Caco-2 (cell line): ENCODE results near the gene UGDH. TPM values are rescaled to one million over a fixed set of nuclear protein-coding genes. Genes with fewer than 3 reads are reported as not detected.

Experiments
- BruUV-seq: library from RNA; stranded (reverse); fragments of 400-500 nt; replicated peaks from 2 replicates; lab custom pipeline; 2021; lab: Mats Ljungman, UMichigan
- CTCF ChIA-PET: fragments of 300-600 bp; sonication (Branson Sonifier 250); formaldehyde crosslinking; loops from one replicate; lab custom pipeline; 2022; ENCODE audit warnings: antibody characterized with exemption; lab: Charles Lee
- POLR2A ChIA-PET: fragments of 300-600 bp; sonication (Branson Sonifier 250); formaldehyde crosslinking; loops from one replicate; lab custom pipeline; 2022; ENCODE audit warnings: antibody characterized with exemption; lab: Charles Lee
- DNase-seq, 2 experiments: peaks; one replicate each; pipeline versions ENCODE4 v3.0.0 to v3.0.0-alpha.2; 2020 to 2022
- H3K27me3 ChIP-seq: replicated peaks from 2 replicates; pipeline ENCODE4 v1.6.0; 2011; ENCODE audit warnings: low read length; ENCODE audit not compliant: control insufficient read depth, insufficient read depth
- H3K36me3 ChIP-seq: 2 replicates; pipeline ENCODE4 v1.5.1; 2011; ENCODE audit warnings: low read length; ENCODE audit not compliant: control insufficient read depth, insufficient read depth
- H3K4me1 ChIP-seq: fragments of 250-450 bp; sonication (Bioruptor Pico); 2 replicates; pipeline ENCODE4 v1.5.1; 2020; ENCODE audit warnings: mild to moderate bottlenecking
- H3K4me3 ChIP-seq: 2 replicates; pipeline ENCODE4 v1.5.1; 2011; ENCODE audit warnings: low read depth, mild to moderate bottlenecking, control low read depth, low read length
- H3K9me3 ChIP-seq: fragments of 250-450 bp; sonication (Bioruptor Pico); 2 replicates; pipeline ENCODE4 v1.5.1; 2020; ENCODE audit warnings: mild to moderate bottlenecking, moderate library complexity
- H3K27ac Mint-ChIP-seq: one replicate; pipeline ENCODE4 v1.8.0; 2022; ENCODE audit warnings: mixed read lengths; ENCODE audit not compliant: unreplicated experiment
- H3K27me3 Mint-ChIP-seq: one replicate; pipeline ENCODE4 v1.8.0; 2022; ENCODE audit warnings: mixed read lengths; ENCODE audit not compliant: insufficient read depth, unreplicated experiment
- H3K36me3 Mint-ChIP-seq: one replicate; pipeline ENCODE4 v1.8.0; 2022; ENCODE audit warnings: mild to moderate bottlenecking, mixed read lengths; ENCODE audit not compliant: insufficient read depth, unreplicated experiment
- H3K4me1 Mint-ChIP-seq: one replicate; pipeline ENCODE4 v1.8.0; 2022; ENCODE audit warnings: low read depth, mixed read lengths; ENCODE audit not compliant: unreplicated experiment
- H3K4me3 Mint-ChIP-seq: one replicate; pipeline ENCODE4 v1.8.0; 2022; ENCODE audit warnings: mild to moderate bottlenecking, moderate library complexity, mixed read lengths; ENCODE audit not compliant: unreplicated experiment
- H3K9me3 Mint-ChIP-seq: one replicate; pipeline ENCODE4 v1.8.0; 2022; ENCODE audit warnings: mixed read lengths; ENCODE audit not compliant: unreplicated experiment
- intact Hi-C: fragments of 100-400 bp; cut with micrococcal nuclease; formaldehyde crosslinking; loops from one replicate; pipeline ENCODE4 v1.10.0; 2022; ENCODE audit not compliant: unreplicated experiment
- total RNA-seq: library from RNA; stranded (reverse); gene quantifications from 2 replicates; pipeline ENCODE4 v1.2.3, GENCODE V29; 2022
- TF ChIP-seq, protein P1 (sequence below), 2 experiments: fragments of 200-600 bp in 1 of 2; IDR thresholded peaks; 1 replicate in 1 of 2; 2 replicates in 1 of 2; pipeline versions ENCODE4 v1.5.1 to v1.8.0; 2011 to 2022; ENCODE audit warnings: antibody characterized with exemption in 1 of 2, control low read depth in 1 of 2, inconsistent platforms in 1 of 2, low read depth in 1 of 2, low read length in 1 of 2, mild to moderate bottlenecking in 1 of 2, moderate library complexity in 1 of 2; ENCODE audit not compliant: insufficient read depth in 1 of 2, severe bottlenecking in 1 of 2, unreplicated experiment in 1 of 2

Gene UGDH
- total RNA-seq, 1 experiment from 2014 or later = 139 TPM

- TF ChIP-seq, protein P1, sequence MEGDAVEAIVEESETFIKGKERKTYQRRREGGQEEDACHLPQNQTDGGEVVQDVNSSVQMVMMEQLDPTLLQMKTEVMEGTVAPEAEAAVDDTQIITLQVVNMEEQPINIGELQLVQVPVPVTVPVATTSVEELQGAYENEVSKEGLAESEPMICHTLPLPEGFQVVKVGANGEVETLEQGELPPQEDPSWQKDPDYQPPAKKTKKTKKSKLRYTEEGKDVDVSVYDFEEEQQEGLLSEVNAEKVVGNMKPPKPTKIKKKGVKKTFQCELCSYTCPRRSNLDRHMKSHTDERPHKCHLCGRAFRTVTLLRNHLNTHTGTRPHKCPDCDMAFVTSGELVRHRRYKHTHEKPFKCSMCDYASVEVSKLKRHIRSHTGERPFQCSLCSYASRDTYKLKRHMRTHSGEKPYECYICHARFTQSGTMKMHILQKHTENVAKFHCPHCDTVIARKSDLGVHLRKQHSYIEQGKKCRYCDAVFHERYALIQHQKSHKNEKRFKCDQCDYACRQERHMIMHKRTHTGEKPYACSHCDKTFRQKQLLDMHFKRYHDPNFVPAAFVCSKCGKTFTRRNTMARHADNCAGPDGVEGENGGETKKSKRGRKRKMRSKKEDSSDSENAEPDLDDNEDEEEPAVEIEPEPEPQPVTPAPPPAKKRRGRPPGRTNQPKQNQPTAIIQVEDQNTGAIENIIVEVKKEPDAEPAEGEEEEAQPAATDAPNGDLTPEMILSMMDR (IDR thresholded peaks at IDR 0.05; ENCODE audit: insufficient read depth in 1 of 2, low read depth in 1 of 2, low read length in 1 of 2, severe bottlenecking in 1 of 2, unreplicated experiment in 1 of 2) = no peak
- Histone ChIP-seq H3K4me3 (no peak overlapping the region), H3K36me3 (peaks cover 2% of the 10 kb centered on the region), H3K27me3 (no peaks in the 10 kb centered on the region), H3K9me3 (no peaks in the 10 kb centered on the region), H3K4me1 (peaks cover 6% of the 10 kb centered on the region)
- Mint-ChIP-seq H3K4me3 (peak overlapping the region; percentile 22), H3K27me3 (no peaks in the 10 kb centered on the region), H3K4me1 (peaks cover 12% of the 10 kb centered on the region), H3K27ac (peak overlapping the region; percentile 74), H3K36me3 (peaks cover 15% of the 10 kb centered on the region), H3K9me3 (peaks cover 13% of the 10 kb centered on the region)
- intact Hi-C loops = loop anchor here (1.0 kb wide), 1 partner anchor 11 kb away; no protein-coding TSS in a partner anchor
- no TSS peak for BruUV-seq
- peak in 1 of 2 experiments; percentile 32 for DNase-seq
- CTCF ChIA-PET = interaction anchor here (1.5 kb wide), 1 partner anchor 10 kb away, joined by 7 read pairs; no protein-coding TSS in a partner anchor
- POLR2A ChIA-PET = interaction anchor here (1.3 to 2.4 kb wide), 2 partner anchors 42 to 70 kb away, joined by 6 to 10 read pairs; partner anchors contain the start of genes SMIM14 and UGDH
Observed at GRCh38 chr4:39568805-39569204, 41.6 kb upstream of the UGDH start.

DNA sequence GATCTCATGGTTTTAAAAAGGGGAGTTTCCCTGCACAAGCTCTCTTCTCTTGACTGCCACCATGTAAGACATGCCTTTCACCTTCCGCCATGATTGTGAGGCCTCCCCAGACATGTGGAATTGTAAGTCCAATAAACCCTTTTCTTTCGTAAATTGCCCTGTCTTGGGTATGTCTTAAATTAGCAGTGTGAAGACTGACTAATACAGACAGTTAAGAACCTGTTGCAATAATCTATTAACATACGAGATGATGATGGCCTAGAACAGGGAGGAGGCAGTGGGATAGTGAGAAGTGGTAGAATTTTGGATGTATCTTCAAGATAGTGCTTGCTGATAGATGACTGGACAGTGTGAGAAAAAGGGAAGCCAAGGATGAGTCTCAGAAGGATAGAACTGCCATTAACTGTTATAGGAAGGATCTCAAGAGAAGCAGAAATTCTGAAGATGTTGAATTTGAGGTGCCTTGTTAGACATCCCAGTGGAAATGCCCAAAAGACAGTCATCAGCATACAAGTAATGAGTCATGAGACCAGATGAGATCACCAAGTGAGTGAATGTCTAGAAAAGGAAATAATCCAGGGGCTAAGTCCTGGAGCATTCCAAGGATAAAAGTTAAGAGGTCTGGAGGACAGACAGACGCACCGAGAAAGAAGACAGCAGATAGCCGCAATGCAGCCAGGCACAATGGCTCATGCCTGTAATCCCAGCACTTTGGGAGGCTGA, 38.8 kb upstream of the UGDH start:
- CTCF ChIA-PET = no interaction called here
- POLR2A ChIA-PET = no interaction called here
- Mint-ChIP-seq H3K36me3 (peaks cover 15% of the 10 kb centered on the region), H3K4me1 (peaks cover 7% of the 10 kb centered on the region), H3K9me3 (peaks cover 13% of the 10 kb centered on the region), H3K4me3 (no peak overlapping the region), H3K27ac (peak overlapping the region; percentile 15), H3K27me3 (no peaks in the 10 kb centered on the region)
- Histone ChIP-seq H3K9me3 (no peaks in the 10 kb centered on the region), H3K4me1 (peaks cover 6% of the 10 kb centered on the region), H3K36me3 (peaks cover under 1% of the 10 kb centered on the region), H3K27me3 (no peaks in the 10 kb centered on the region), H3K4me3 (no peak overlapping the region)
- BruUV-seq = no TSS peak
- intact Hi-C loops = no loop called here
- no peak for DNase-seq
- TF ChIP-seq, protein P1 (IDR thresholded peaks at IDR 0.05; ENCODE audit: insufficient read depth in 1 of 2, low read depth in 1 of 2, low read length in 1 of 2, severe bottlenecking in 1 of 2, unreplicated experiment in 1 of 2) = no peak

GRCh38 chr4:39563346-39563847, 36.2 kb upstream of the UGDH start:
- POLR2A ChIA-PET = no interaction called here
- Mint-ChIP-seq H3K4me3 (no peak overlapping the region), H3K36me3 (peaks cover 15% of the 10 kb centered on the region), H3K4me1 (peaks cover 27% of the 10 kb centered on the region), H3K27ac (peak overlapping the region; percentile 5), H3K9me3 (peaks cover 13% of the 10 kb centered on the region), H3K27me3 (no peaks in the 10 kb centered on the region)
- peaks cover 28% of the 10 kb centered on the region for H3K4me1 ChIP-seq
- DNase-seq = no peak
- TF ChIP-seq, protein P1 (IDR thresholded peaks at IDR 0.05; ENCODE audit: insufficient read depth in 1 of 2, low read depth in 1 of 2, low read length in 1 of 2, severe bottlenecking in 1 of 2, unreplicated experiment in 1 of 2) = no peak
- no peaks in the 10 kb centered on the region for H3K27me3 ChIP-seq
- CTCF ChIA-PET = no interaction called here
- H3K36me3 ChIP-seq = no peaks in the 10 kb centered on the region; the same call in 1 of the 2 replicates
- H3K9me3 ChIP-seq = no peaks in the 10 kb centered on the region
- H3K4me3 ChIP-seq = no peak overlapping the region
- BruUV-seq = no TSS peak
- intact Hi-C loops = no loop called here
